AG04450 (cell line): ENCODE measurements around the gene C1orf159. TPM values are rescaled to one million over a fixed set of nuclear protein-coding genes. Genes with fewer than 3 reads are reported as not detected.

Experiments used
- CTCF ChIA-PET: fragments of 300-600, 350-600 bp; formaldehyde crosslinking; extraction: SDS; loops from one replicate; lab custom pipeline; 2022; ENCODE audit warnings: antibody characterized with exemption, inconsistent platforms; lab: Charles Lee
- POLR2A ChIA-PET: fragments of 350-600 bp; formaldehyde crosslinking; extraction: SDS; loops from one replicate; lab custom pipeline; 2021; ENCODE audit warnings: antibody characterized with exemption, inconsistent platforms; lab: Yijun Ruan, JAX
- DNase-seq: peaks from one replicate; pipeline ENCODE4 v3.0.0-alpha.2; 2011; ENCODE audit warnings: low read depth, low spot score
- H3K27ac ChIP-seq: one replicate; pipeline ENCODE4 v1.5.1; 2012; ENCODE audit warnings: low read depth, low read length, control low read depth
- H3K27me3 ChIP-seq: one replicate; pipeline ENCODE4 v1.6.0; 2012; ENCODE audit warnings: low read length; ENCODE audit not compliant: control insufficient read depth, insufficient read depth
- H3K4me3 ChIP-seq: 2 replicates; pipeline ENCODE4 v1.5.1; 2011; ENCODE audit warnings: mild to moderate bottlenecking, low read depth, low read length, control low read depth
- H3K9me3 ChIP-seq: 2 replicates; pipeline ENCODE4 v1.5.1; 2012; ENCODE audit warnings: low read length; ENCODE audit not compliant: control insufficient read depth, insufficient read depth
- CTCF ChIP-seq: IDR thresholded peaks from 2 replicates; pipeline ENCODE4 v1.5.1; 2011; ENCODE audit warnings: low read depth, low read length, control low read depth, inconsistent platforms
- polyA plus RNA-seq: library from polyadenylated mRNA; depleted of rRNA; stranded (reverse); fragments of >200 nt; gene quantifications from 2 replicates; pipeline ENCODE4 v1.2.3, GENCODE V29; 2011

The C1orf159 gene
- polyA plus RNA-seq, 1 experiment, result 2.3 TPM

GRCh38 chr1:1073743-1074587 is 41.9 kb downstream of the C1orf159 start, which contains the start of gene RNF223:
Gene RNF223 (minus strand): TSS chr1:1074306. CDS start chr1:1072566, 1,740 bp downstream.
- no peak for TF ChIP-seq CTCF
- H3K27me3 ChIP-seq, result peaks cover 7% of the 10 kb centered on the region
- ChIA-PET POLR2A (no interaction called here), CTCF (interaction anchor here (1.2 kb wide), 1 partner anchor 11 kb away, joined by 3 read pairs; no protein-coding TSS in a partner anchor)
- H3K4me3 ChIP-seq, result no peak within 1 kb of the TSS
- no peak for DNase-seq
- H3K9me3 ChIP-seq, result no peaks in the 10 kb centered on the region
- no peak within 1 kb of the TSS for H3K27ac ChIP-seq

GRCh38 chr1:1072849-1073742 is 42.8 kb downstream of the C1orf159 start:
- ChIA-PET POLR2A (interaction anchor here (0.7 kb wide), 1 partner anchor 362 kb away, joined by 3 read pairs; the partner anchor contains the start of gene VWA1), CTCF (interaction anchor here (1.2 kb wide), 1 partner anchor 10 kb away, joined by 3 read pairs; no protein-coding TSS in a partner anchor)
- no peak overlapping the region for H3K4me3 ChIP-seq

GRCh38 chr1:1072299-1072848 is 43.5 kb downstream of the C1orf159 start:
- Histone ChIP-seq H3K4me3 (no peak overlapping the region), H3K27me3 (peaks cover 7% of the 10 kb centered on the region), H3K27ac (no peak overlapping the region), H3K9me3 (peaks cover 3% of the 10 kb centered on the region; the same call in 1 of the 2 replicates)
- no peak for DNase-seq
- TF ChIP-seq CTCF, result no peak
- POLR2A ChIA-PET, result no interaction called here
- CTCF ChIA-PET, result no interaction called here

More at GRCh38 chr1:1072849-1073742, 42.8 kb downstream of the C1orf159 start:
- Histone ChIP-seq H3K27me3 (peaks cover 7% of the 10 kb centered on the region), H3K27ac (no peak overlapping the region), H3K9me3 (no peaks in the 10 kb centered on the region)
- no peak for TF ChIP-seq CTCF
- DNase-seq, result no peak

GRCh38 chr1:1071486-1072298 is 44.2 kb downstream of the C1orf159 start:
- Histone ChIP-seq H3K27ac (no peak overlapping the region), H3K27me3 (peaks cover 7% of the 10 kb centered on the region), H3K4me3 (no peak overlapping the region), H3K9me3 (peaks cover 3% of the 10 kb centered on the region; the same call in 1 of the 2 replicates)
- ChIA-PET POLR2A (interaction anchor here (0.6 kb wide), 1 partner anchor 69 kb away, joined by 5 read pairs; no protein-coding TSS in a partner anchor), CTCF (no interaction called here)
- no peak for TF ChIP-seq CTCF
- DNase-seq, result no peak
